Stomach (tissue), 9 donors: Measurements from ENCODE around the gene ETFBKMT. TPM values are rescaled to one million over a fixed set of nuclear protein-coding genes. Genes with fewer than 3 reads are reported as not detected.

Experiments
- DNase-seq, 2 donors: peaks; one replicate each; pipeline versions ENCODE4 v3.0.0 to v3.0.0-alpha.2; 2013 to 2019
- H3K27ac ChIP-seq, 5 donors: fragments of 200-600 bp in 4 of 5; sonication (generic) in 4 of 5; one replicate each; pipeline ENCODE4 v1.5.1; 2013 to 2019; ENCODE audit warnings: mild to moderate bottlenecking in 1 of 5, moderate library complexity in 1 of 5
- H3K27me3 ChIP-seq, 3 donors: fragments of 200-600 bp; sonication (generic); one replicate each; pipeline ENCODE4 v1.5.1; 2017 to 2019; ENCODE audit warnings: mixed run types in 1 of 3
- H3K36me3 ChIP-seq, 4 donors: fragments of 200-600 bp; sonication (generic); 1 replicate in 3 of 4; 2 replicates in 1 of 4; pipeline ENCODE4 v1.5.1; 2016 to 2019
- H3K4me1 ChIP-seq, 4 donors: fragments of 200-600 bp; sonication (generic); one replicate each; pipeline ENCODE4 v1.5.1; 2016 to 2019
- H3K4me3 ChIP-seq, 4 donors: fragments of 200-600 bp; sonication (generic) in 3 of 4; one replicate each; pipeline ENCODE4 v1.5.1; 2016 to 2019; ENCODE audit warnings: mild to moderate bottlenecking in 1 of 4
- H3K9me3 ChIP-seq, 4 donors: fragments of 200-600 bp; sonication (generic); one replicate each; pipeline ENCODE4 v1.5.1; 2016 to 2019
- EP300 ChIP-seq: sonication (generic); formaldehyde crosslinking; IDR thresholded peaks from one replicate; pipeline ENCODE4 v1.6.1; 2017; ENCODE audit warnings: antibody characterized with exemption
- POLR2A ChIP-seq, 4 donors: fragments of 450-650 bp; IDR thresholded peaks; one replicate each; pipeline ENCODE4 v1.6.1; 2016; ENCODE audit warnings: antibody characterized with exemption in 4 of 4, control low read depth in 2 of 4, mild to moderate bottlenecking in 1 of 4, moderate library complexity in 1 of 4
- POLR2AphosphoS5 ChIP-seq, 3 donors: sonication (generic); formaldehyde crosslinking; IDR thresholded peaks; one replicate each; pipeline ENCODE4 v1.6.1; 2016; ENCODE audit warnings: antibody characterized with exemption in 3 of 3
- WGBS, 5 donors: extraction: QIAGEN DNeasy Blood & Tissue Kit in 3 of 5; methylation state at CpG; one replicate each; pipeline versions ENCODE4 v1.1.5 to v1.1.7; 2013 to 2018; 5-methylcytosine and 5-hydroxymethylcytosine counted together
- intact Hi-C: fragments of 100-400 bp; cut with DNase I; formaldehyde crosslinking; loops from one replicate; pipeline ENCODE4 v1.15.1; 2023; ENCODE audit warnings: low total_unique reads
- polyA plus RNA-seq, 3 donors: library from polyadenylated mRNA; stranded (reverse); fragments of 200-250 nt; gene quantifications; one replicate each; pipeline ENCODE4 v1.2.3, GENCODE V29; 2013
- total RNA-seq, 5 donors: library from RNA; depleted of rRNA; stranded (reverse); fragments of >200 nt; gene quantifications; one replicate each; pipeline versions ENCODE4 v1.1.0 to v1.2.3, GENCODE V29; 2014 to 2016
- TF ChIP-seq, protein P1 (sequence below), 7 experiments: fragments of 450-650 bp in 4 of 7; fragments of 200-600 bp in 3 of 7; sonication (generic) in 3 of 7; IDR thresholded peaks; one replicate each; pipeline ENCODE4 v1.5.1; 2016 to 2019; ENCODE audit warnings: antibody characterized with exemption in 7 of 7, control low read depth in 2 of 7, mild to moderate bottlenecking in 1 of 7
- donor health status: healthy with polysubstance abuse.
- donor health status: Bipolar disorder and iron deficiency.
- donor health status: healthy.

Gene ETFBKMT
- total and polyA plus RNA-seq, 8 donors = 1.1 to 5.0 (median 3.1) TPM; not detected in 1

DNA sequence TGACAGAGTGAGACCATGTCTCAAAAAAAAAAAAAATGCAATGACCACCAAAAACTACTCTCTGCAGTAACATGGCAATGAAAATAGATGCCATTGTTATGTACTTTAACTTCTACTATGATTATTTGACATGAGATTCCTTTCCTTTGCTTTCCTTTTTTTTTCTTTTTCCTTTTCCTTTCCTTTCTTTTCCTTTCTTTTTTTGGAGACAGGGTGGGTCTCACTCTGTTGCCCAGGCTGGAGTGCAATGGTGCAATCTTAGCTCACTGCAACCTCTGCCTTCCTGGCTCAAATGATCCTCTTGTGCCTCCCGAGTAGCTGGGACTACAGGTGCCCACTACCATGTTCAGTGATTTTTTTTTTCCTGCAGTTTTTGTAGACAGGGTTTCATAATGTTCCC, 24.9 kb upstream of the ETFBKMT start:
- H3K27ac ChIP-seq = no peak overlapping the region
- H3K4me3 ChIP-seq = no peak overlapping the region
- no peaks in the 10 kb centered on the region for H3K36me3 ChIP-seq
- no peaks in the 10 kb centered on the region for H3K9me3 ChIP-seq
- peaks cover 0 to 12% (median 8%) of the 10 kb centered on the region in 4 donors for H3K4me1 ChIP-seq
- intact Hi-C loops = loop anchor here (5.0 kb wide), 1 partner anchor 227 kb away; no protein-coding TSS in a partner anchor
- H3K27me3 ChIP-seq = no peaks in the 10 kb centered on the region
- DNase-seq = no peak
- WGBS, 5 donors = 85 to 100% (median 90%) methylated on average over 1 of the region's 1 CpG
- TF ChIP-seq POLR2A (IDR thresholded peaks at IDR 0.05) (no peak), EP300 (no peak), POLR2AphosphoS5 (IDR thresholded peaks at IDR 0.05) (no peak)
- TF ChIP-seq, protein P1, sequence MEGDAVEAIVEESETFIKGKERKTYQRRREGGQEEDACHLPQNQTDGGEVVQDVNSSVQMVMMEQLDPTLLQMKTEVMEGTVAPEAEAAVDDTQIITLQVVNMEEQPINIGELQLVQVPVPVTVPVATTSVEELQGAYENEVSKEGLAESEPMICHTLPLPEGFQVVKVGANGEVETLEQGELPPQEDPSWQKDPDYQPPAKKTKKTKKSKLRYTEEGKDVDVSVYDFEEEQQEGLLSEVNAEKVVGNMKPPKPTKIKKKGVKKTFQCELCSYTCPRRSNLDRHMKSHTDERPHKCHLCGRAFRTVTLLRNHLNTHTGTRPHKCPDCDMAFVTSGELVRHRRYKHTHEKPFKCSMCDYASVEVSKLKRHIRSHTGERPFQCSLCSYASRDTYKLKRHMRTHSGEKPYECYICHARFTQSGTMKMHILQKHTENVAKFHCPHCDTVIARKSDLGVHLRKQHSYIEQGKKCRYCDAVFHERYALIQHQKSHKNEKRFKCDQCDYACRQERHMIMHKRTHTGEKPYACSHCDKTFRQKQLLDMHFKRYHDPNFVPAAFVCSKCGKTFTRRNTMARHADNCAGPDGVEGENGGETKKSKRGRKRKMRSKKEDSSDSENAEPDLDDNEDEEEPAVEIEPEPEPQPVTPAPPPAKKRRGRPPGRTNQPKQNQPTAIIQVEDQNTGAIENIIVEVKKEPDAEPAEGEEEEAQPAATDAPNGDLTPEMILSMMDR (IDR thresholded peaks at IDR 0.05) = no peak

- H3K4me1 ChIP-seq = peaks cover 0 to 3% (median 0%) of the 10 kb centered on the region in 4 donors
- intact Hi-C loops = no loop called here
- no peaks in the 10 kb centered on the region for H3K36me3 ChIP-seq
- H3K4me3 ChIP-seq = no peak overlapping the region
- no peak for TF ChIP-seq EP300
- TF ChIP-seq POLR2A (IDR thresholded peaks at IDR 0.05) = no peak
- no peak for TF ChIP-seq POLR2AphosphoS5 (IDR thresholded peaks at IDR 0.05)
- TF ChIP-seq, protein P1 (IDR thresholded peaks at IDR 0.05) = no peak
- WGBS, 5 donors = 73 to 79% (median 76%) methylated on average over 11 of the region's 11 CpGs
- H3K27ac ChIP-seq = no peak overlapping the region
- H3K9me3 ChIP-seq = no peaks in the 10 kb centered on the region
- DNase-seq = no peak
- no peaks in the 10 kb centered on the region for H3K27me3 ChIP-seq
Observed at GRCh38 chr12:31641509-31642090, 17.9 kb upstream of the ETFBKMT start.

GRCh38 chr12:31644536-31644935, 15.0 kb upstream of the ETFBKMT start:
- no peaks in the 10 kb centered on the region for H3K4me1 ChIP-seq
- WGBS, 5 donors = 80 to 84% (median 83%) methylated on average over 8 of the region's 8 CpGs
- H3K4me3 ChIP-seq = no peak overlapping the region
- no peaks in the 10 kb centered on the region for H3K27me3 ChIP-seq
- H3K36me3 ChIP-seq = no peaks in the 10 kb centered on the region
- H3K27ac ChIP-seq = no peak overlapping the region
- DNase-seq = peak in 1 of 2 donors; percentile 10
- H3K9me3 ChIP-seq = no peaks in the 10 kb centered on the region
- TF ChIP-seq, protein P1 (IDR thresholded peaks at IDR 0.05) = no peak
- no peak for TF ChIP-seq POLR2A (IDR thresholded peaks at IDR 0.05)
- no peak for TF ChIP-seq POLR2AphosphoS5 (IDR thresholded peaks at IDR 0.05)
- no peak for TF ChIP-seq EP300
- intact Hi-C loops = no loop called here

DNA sequence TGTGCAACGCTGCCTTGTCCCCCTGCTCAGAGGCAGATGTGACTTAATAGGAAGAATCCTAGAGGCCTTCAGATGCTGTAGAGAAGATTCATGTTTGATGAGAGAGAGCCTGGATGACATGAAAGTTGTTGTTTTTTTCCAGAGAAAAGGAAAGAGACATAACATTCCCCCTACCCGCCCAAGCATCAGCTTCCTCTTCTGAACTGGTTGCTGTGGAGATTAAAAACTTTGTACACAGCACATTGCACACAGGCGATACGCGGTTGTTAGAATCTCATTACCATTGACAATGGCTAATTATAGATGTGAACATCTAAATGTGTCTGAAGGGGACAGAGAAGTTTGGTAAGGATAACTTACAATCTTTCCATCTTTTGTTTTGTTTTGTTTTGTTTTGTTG, 13.6 kb upstream of the ETFBKMT start:
- no peak for TF ChIP-seq POLR2A (IDR thresholded peaks at IDR 0.05)
- no peaks in the 10 kb centered on the region for H3K9me3 ChIP-seq
- H3K4me3 ChIP-seq = no peak overlapping the region
- no peak for DNase-seq
- H3K36me3 ChIP-seq = no peaks in the 10 kb centered on the region
- H3K27ac ChIP-seq = no peak overlapping the region
- H3K27me3 ChIP-seq = no peaks in the 10 kb centered on the region
- no peaks in the 10 kb centered on the region for H3K4me1 ChIP-seq
- intact Hi-C loops = no loop called here
- WGBS, 5 donors = 62 to 72% (median 65%) methylated on average over 5 of the region's 5 CpGs

DNA sequence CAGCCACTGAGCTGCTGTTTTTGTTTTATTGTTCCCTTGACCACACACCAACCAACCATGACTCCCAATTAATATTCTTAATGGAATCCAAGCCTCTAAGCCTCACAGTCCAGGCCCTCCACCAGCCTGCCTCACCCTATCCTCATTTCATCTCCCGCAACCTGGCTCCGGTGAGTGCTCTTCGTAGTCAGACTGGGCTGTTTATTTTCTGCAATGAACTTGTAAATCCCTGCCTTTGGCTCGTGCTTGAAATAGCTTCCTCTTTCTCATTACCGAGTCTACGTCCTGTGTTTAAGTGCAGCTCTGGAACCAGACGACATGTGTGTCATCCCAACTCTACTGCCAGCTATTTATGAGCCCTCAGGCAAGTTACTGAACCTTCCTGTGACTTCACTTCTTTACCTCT, 12.4 kb upstream of the ETFBKMT start:
- Histone ChIP-seq H3K4me3 (no peak overlapping the region), H3K27ac (no peak overlapping the region), H3K4me1 (peaks cover 0 to 6% (median 0%) of the 10 kb centered on the region in 4 donors), H3K9me3 (no peaks in the 10 kb centered on the region), H3K36me3 (no peaks in the 10 kb centered on the region), H3K27me3 (no peaks in the 10 kb centered on the region)
- WGBS, 5 donors = 54 to 67% (median 58%) methylated on average over 7 of the region's 7 CpGs
- TF ChIP-seq EP300 = no peak
- TF ChIP-seq POLR2A (IDR thresholded peaks at IDR 0.05) = no peak
- TF ChIP-seq, protein P1 (IDR thresholded peaks at IDR 0.05) = no peak
- no peak for TF ChIP-seq POLR2AphosphoS5 (IDR thresholded peaks at IDR 0.05)
- DNase-seq = peak in 1 of 2 donors; percentile 9
- intact Hi-C loops = no loop called here
